Activated CD4-positive, alpha-beta T cell treated with anti-CD3 and anti-CD28 coated beads, Interleukin-2, amount 50 U/mL, for 1 hour (primary cell): Measurements from ENCODE around the gene BTBD9.
"Not testable (repeated sequence)": the region's sequence is repeated elsewhere in the genome, so short reads cannot be mapped to it uniquely, and the experiment has no call there.

Experiments
- DNase-seq: peaks from one replicate; pipeline ENCODE4 v3.0.0-alpha.2; 2020

Gene BTBD9

GRCh38 chr6:38648629-38649028 lies 8.9 kb upstream of the BTBD9 start:
- no peak for DNase-seq

- DNase-seq, result no peak
These were observed 6.6 kb upstream of the BTBD9 start for GRCh38 chr6:38646166-38646878.

- no peak for DNase-seq
These were observed 5.2 kb upstream of the BTBD9 start for GRCh38 chr6:38644951-38645350.

- no peak for DNase-seq
These were observed 634 bp upstream of the BTBD9 start for GRCh38 chr6:38640216-38640909.

- peak; percentile 67 for DNase-seq
These were observed 710 bp downstream of the BTBD9 start for GRCh38 chr6:38638941-38639497.

- no peak for DNase-seq
These were observed 2.0 kb downstream of the BTBD9 start for GRCh38 chr6:38637756-38638155.

- DNase-seq, result no peak
These were observed 3.7 kb downstream of the BTBD9 start for GRCh38 chr6:38636027-38636426.

GRCh38 chr6:38634518-38634917 lies 5.2 kb downstream of the BTBD9 start:
- no peak for DNase-seq

GRCh38 chr6:38632490-38632889 lies 7.2 kb downstream of the BTBD9 start:
- no peak for DNase-seq

- no peak for DNase-seq
These were observed 8.4 kb downstream of the BTBD9 start for GRCh38 chr6:38631186-38631783.

- DNase-seq, result no peak
These were observed 14.5 kb downstream of the BTBD9 start for GRCh38 chr6:38625217-38625616.

GRCh38 chr6:38619342-38619741 lies 20.4 kb downstream of the BTBD9 start:
- DNase-seq, result not testable (repeated sequence)

GRCh38 chr6:38618301-38618700 lies 21.4 kb downstream of the BTBD9 start:
- not testable (repeated sequence) for DNase-seq

- DNase-seq, result no peak
These were observed 21.9 kb downstream of the BTBD9 start for GRCh38 chr6:38617856-38618255.

GRCh38 chr6:38612143-38612965 lies 27.4 kb downstream of the BTBD9 start:
- no peak for DNase-seq

GRCh38 chr6:38610050-38610625 lies 29.6 kb downstream of the BTBD9 start:
- no peak for DNase-seq

- DNase-seq, result no peak
These were observed 35.0 kb downstream of the BTBD9 start for GRCh38 chr6:38604700-38605099.

- DNase-seq, result no peak
These were observed 35.8 kb downstream of the BTBD9 start for GRCh38 chr6:38603966-38604365.

GRCh38 chr6:38603496-38603895 lies 36.2 kb downstream of the BTBD9 start:
- DNase-seq, result no peak

- no peak for DNase-seq
These were observed 39.7 kb downstream of the BTBD9 start for GRCh38 chr6:38599966-38600550.

- no peak for DNase-seq
These were observed 40.5 kb downstream of the BTBD9 start for GRCh38 chr6:38599261-38599660.

GRCh38 chr6:38593998-38594665 lies 45.6 kb downstream of the BTBD9 start:
- DNase-seq, result no peak
